Glutamatergic neuron (in vitro differentiated cells): ENCODE results near the gene HIRIP3. TPM values are rescaled to one million over a fixed set of nuclear protein-coding genes. Genes with fewer than 3 reads are reported as not detected.

ENCODE experiments used
- DNase-seq: peaks from one replicate; pipeline ENCODE4 v3.0.0; 2022
- H3K27ac Mint-ChIP-seq: one replicate; pipeline ENCODE4 v1.8.0; 2020; ENCODE audit warnings: mild to moderate bottlenecking, mixed read lengths, inconsistent platforms; ENCODE audit not compliant: unreplicated experiment
- H3K27me3 Mint-ChIP-seq: one replicate; pipeline ENCODE4 v1.8.0; 2020; ENCODE audit warnings: mild to moderate bottlenecking, moderate library complexity, mixed read lengths, inconsistent platforms; ENCODE audit not compliant: unreplicated experiment
- H3K36me3 Mint-ChIP-seq: one replicate; pipeline ENCODE4 v1.8.0; 2020; ENCODE audit warnings: mild to moderate bottlenecking, mixed read lengths, inconsistent platforms; ENCODE audit not compliant: unreplicated experiment
- H3K4me1 Mint-ChIP-seq: one replicate; pipeline ENCODE4 v1.8.0; 2020; ENCODE audit warnings: mild to moderate bottlenecking, low read depth, mixed read lengths, inconsistent platforms; ENCODE audit not compliant: unreplicated experiment
- H3K4me3 Mint-ChIP-seq: one replicate; pipeline ENCODE4 v1.8.0; 2020; ENCODE audit warnings: mild to moderate bottlenecking, mixed read lengths, inconsistent platforms; ENCODE audit not compliant: unreplicated experiment
- H3K9me3 Mint-ChIP-seq: one replicate; pipeline ENCODE4 v1.8.0; 2020; ENCODE audit warnings: mild to moderate bottlenecking, moderate library complexity, mixed read lengths, inconsistent platforms; ENCODE audit not compliant: unreplicated experiment
- total RNA-seq: library from RNA; stranded (reverse); fragmentation: NEBNext Ultra II Directional; extraction: Animal tissue kit (Norgen Biotek cat#: 25700); gene quantifications from one replicate; pipeline ENCODE4 v1.2.1, GENCODE V29; 2021; ENCODE audit not compliant: unreplicated experiment
- TF ChIP-seq, protein P1 (sequence below): fragments of 200-600 bp; sonication (generic); IDR thresholded peaks from one replicate; pipeline ENCODE4 v1.5.0; 2021; ENCODE audit not compliant: partially characterized antibody, unreplicated experiment

HIRIP3 gene
- total RNA-seq, 1 donor from 2014 or later: 12.2 TPM

GRCh38 chr16:29971304-29971703, 24.1 kb downstream of the HIRIP3 start:
- Mint-ChIP-seq H3K27me3 (peaks cover 8% of the 10 kb centered on the region), H3K36me3 (peaks cover 4% of the 10 kb centered on the region), H3K27ac (no peak overlapping the region), H3K9me3 (peaks cover 17% of the 10 kb centered on the region), H3K4me3 (no peak overlapping the region), H3K4me1 (peaks cover 18% of the 10 kb centered on the region)
- TF ChIP-seq, protein P1, sequence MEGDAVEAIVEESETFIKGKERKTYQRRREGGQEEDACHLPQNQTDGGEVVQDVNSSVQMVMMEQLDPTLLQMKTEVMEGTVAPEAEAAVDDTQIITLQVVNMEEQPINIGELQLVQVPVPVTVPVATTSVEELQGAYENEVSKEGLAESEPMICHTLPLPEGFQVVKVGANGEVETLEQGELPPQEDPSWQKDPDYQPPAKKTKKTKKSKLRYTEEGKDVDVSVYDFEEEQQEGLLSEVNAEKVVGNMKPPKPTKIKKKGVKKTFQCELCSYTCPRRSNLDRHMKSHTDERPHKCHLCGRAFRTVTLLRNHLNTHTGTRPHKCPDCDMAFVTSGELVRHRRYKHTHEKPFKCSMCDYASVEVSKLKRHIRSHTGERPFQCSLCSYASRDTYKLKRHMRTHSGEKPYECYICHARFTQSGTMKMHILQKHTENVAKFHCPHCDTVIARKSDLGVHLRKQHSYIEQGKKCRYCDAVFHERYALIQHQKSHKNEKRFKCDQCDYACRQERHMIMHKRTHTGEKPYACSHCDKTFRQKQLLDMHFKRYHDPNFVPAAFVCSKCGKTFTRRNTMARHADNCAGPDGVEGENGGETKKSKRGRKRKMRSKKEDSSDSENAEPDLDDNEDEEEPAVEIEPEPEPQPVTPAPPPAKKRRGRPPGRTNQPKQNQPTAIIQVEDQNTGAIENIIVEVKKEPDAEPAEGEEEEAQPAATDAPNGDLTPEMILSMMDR: no peak
- DNase-seq: no peak

DNA sequence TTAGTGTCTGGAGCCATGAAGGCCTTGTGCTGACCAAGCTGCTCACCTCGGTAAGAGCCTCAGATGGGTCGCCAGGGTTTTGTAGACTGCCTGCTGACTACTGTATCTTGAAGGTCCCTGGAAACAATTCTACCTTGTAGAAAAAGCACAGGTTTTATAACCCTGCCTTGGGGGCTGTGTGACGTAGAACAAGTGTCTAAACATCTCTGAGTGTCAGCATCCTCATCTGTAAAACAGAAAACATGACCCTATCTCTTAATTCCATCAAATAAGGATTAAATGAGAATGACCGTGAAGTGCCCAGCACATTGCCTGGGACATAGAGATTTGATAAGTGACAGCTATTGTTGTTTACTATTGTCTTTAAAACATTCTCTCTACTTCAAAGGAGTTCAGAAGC, 27.2 kb downstream of the HIRIP3 start:
- H3K4me3 Mint-ChIP-seq: no peak overlapping the region

GRCh38 chr16:29963021-29963743, 32.2 kb downstream of the HIRIP3 start:
- H3K27ac Mint-ChIP-seq: no peak overlapping the region
- no peak for DNase-seq
- no peaks in the 10 kb centered on the region for H3K4me1 Mint-ChIP-seq
- TF ChIP-seq, protein P1: no peak
- H3K9me3 Mint-ChIP-seq: peaks cover 6% of the 10 kb centered on the region
- H3K36me3 Mint-ChIP-seq: peaks cover 4% of the 10 kb centered on the region
- H3K4me3 Mint-ChIP-seq: peak overlapping the region; percentile 95
- peaks cover 2% of the 10 kb centered on the region for H3K27me3 Mint-ChIP-seq

More for the DNA sequence above, 27.2 kb downstream of the HIRIP3 start:
- DNase-seq: no peak
- peaks cover 2% of the 10 kb centered on the region for H3K4me1 Mint-ChIP-seq
- peaks cover 8% of the 10 kb centered on the region for H3K36me3 Mint-ChIP-seq
- H3K9me3 Mint-ChIP-seq: peaks cover 6% of the 10 kb centered on the region
- peaks cover 3% of the 10 kb centered on the region for H3K27me3 Mint-ChIP-seq
- TF ChIP-seq, protein P1: no peak
- no peak overlapping the region for H3K27ac Mint-ChIP-seq

DNA sequence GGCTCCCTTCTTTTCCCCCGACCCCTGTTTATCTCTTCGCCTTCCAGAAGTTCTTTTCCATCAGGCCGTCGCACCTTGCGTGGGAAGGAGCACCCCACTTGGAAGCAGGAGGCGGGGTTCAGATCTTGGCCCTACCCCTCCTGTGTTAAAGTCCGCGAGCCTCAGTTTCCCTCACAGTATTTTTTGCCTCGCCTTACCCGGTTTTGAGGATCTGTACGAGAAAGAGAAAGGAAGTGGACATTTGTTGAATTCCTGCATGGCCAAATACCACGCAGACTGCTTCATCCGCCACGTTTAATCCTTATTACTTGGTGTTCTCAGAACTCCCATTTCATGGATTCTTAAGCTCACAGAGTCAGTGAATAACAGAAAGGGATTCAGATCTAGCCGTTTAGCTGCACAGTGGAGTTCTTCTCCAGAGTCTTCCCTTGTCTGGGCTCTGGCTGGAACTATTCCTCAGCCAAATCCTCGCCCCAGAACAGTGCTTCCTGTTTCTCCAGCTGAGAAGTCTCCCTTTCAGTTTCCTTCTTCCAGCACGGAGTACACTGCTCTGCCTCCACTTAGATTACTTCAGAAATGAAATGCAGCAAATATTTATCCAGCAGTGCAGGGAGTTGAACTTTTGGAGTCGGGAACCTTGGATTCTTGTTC, 32.9 kb downstream of the HIRIP3 start:
- Mint-ChIP-seq H3K36me3 (peaks cover 4% of the 10 kb centered on the region), H3K4me1 (no peaks in the 10 kb centered on the region), H3K27ac (peak overlapping the region; percentile 62), H3K4me3 (peak overlapping the region; percentile 95), H3K9me3 (peaks cover 6% of the 10 kb centered on the region), H3K27me3 (peaks cover 2% of the 10 kb centered on the region)
- DNase-seq: no peak
- TF ChIP-seq, protein P1: no peak
